ENCODE measurements around the gene UBE2I.

- no peak for TF ChIP-seq CTCF (IDR thresholded peaks at IDR 0.05)
- TF ChIP-seq POLR2A (IDR thresholded peaks at IDR 0.05) = no peak
Measured at GRCh38 chr16:1325673-1326371, 16.4 kb downstream of the UBE2I start.

All from Peyer's patch (tissue), 4 donors.